Measurements from ENCODE around the gene ZNF410. TPM values are rescaled to one million over a fixed set of nuclear protein-coding genes. Genes with fewer than 3 reads are reported as not detected.

ZNF410 gene
- total RNA-seq, 1 experiment from 2014 or later = 37.6 TPM

GRCh38 chr14:73873660-73874059 lies 13.0 kb upstream of the ZNF410 start:
- ATAC-seq = no peak
- ChIA-PET CTCF (no interaction called here), POLR2A (no interaction called here), RAD21 (ENCODE audit: low non-redundant PET in 1 of 2, low total read pairs in 2 of 2, uncharacterized antibody in 2 of 2, unreplicated experiment in 2 of 2) (no interaction called here)
- no peak overlapping the region for H3K9ac ChIP-seq (ENCODE audit: low read length)
- intact Hi-C loops (cut with micrococcal nuclease) = no loop called here
- H3K79me2 ChIP-seq (ENCODE audit: insufficient read depth, low read length) = no peaks in the 10 kb centered on the region
- no peak overlapping the region for H3K4me2 ChIP-seq (ENCODE audit: low read length)
- H3K9me3 ChIP-seq (ENCODE audit: control insufficient read depth in 1 of 2, insufficient read depth in 1 of 2, low read depth in 1 of 2, low read length in 2 of 2) = no peaks in the 10 kb centered on the region
- H3K27me3 ChIP-seq (ENCODE audit: insufficient read depth, low read length) = no peaks in the 10 kb centered on the region
- H3K4me3 ChIP-seq (replicated peaks in 1 of 2; ENCODE audit: low read depth in 1 of 2, low read length in 2 of 2) = no peak overlapping the region
- no peaks in the 10 kb centered on the region; the same call in 1 of the 2 replicates for H4K20me1 ChIP-seq (ENCODE audit: insufficient read depth)
- H3K9me2 ChIP-seq (ENCODE audit: insufficient read depth) = no peaks in the 10 kb centered on the region
- no peak overlapping the region for H3K27ac ChIP-seq (ENCODE audit: low read depth, low read length)
- BruUV-seq (replicated peaks) = no TSS peak
- H3K4me1 ChIP-seq (ENCODE audit: control insufficient read depth in 1 of 2, insufficient read depth in 2 of 2, low read length in 2 of 2) = no peaks in the 10 kb centered on the region
- no peak for DNase-seq (ENCODE audit: low read depth, low spot score)
- TF ChIP-seq SP1 (IDR thresholded peaks at IDR 0.05; ENCODE audit: low read depth) (no peak), YY1 (IDR thresholded peaks at IDR 0.05; ENCODE audit: extremely low read depth, insufficient replicate concordance, low read depth, low read length) (no peak), TCF7L2 (IDR thresholded peaks at IDR 0.05; ENCODE audit: borderline replicate concordance, extremely low read depth, insufficient read depth, insufficient read length) (no peak), POLR2AphosphoS5 (IDR thresholded peaks at IDR 0.05; ENCODE audit: low read depth, low read length) (no peak)
- TF ChIP-seq, protein P1, sequence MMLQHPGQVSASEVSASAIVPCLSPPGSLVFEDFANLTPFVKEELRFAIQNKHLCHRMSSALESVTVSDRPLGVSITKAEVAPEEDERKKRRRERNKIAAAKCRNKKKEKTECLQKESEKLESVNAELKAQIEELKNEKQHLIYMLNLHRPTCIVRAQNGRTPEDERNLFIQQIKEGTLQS (IDR thresholded peaks at IDR 0.05) = no peak
- H2AFZ ChIP-seq (ENCODE audit: low read depth, low read length, poor library complexity, severe bottlenecking) = no peak overlapping the region
- H3K36me3 ChIP-seq (ENCODE audit: control insufficient read depth in 1 of 2, insufficient read depth in 2 of 2, low read length in 2 of 2) = peaks cover 3 to 4% of the 10 kb centered on the region in 2 experiments; a peak in 2 of 4 replicates

DNA sequence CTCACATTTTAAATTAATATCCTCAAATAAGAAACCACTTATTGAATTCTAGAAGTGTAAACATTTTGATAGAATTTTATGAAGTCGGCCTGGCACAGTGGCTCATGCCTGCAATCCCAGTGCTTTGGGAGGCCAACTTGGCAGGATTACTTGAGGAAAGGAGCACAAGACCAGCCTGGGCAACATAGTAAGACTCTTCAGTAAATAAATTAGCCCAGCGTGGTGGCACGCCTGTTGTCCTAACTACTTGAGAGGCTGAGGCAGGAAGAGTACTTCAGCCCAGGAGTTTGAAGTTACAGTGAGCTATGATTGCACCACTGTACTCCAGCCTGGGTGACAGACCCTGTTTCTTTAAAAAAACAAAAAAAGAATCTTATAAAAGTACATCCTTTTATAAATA lies 8.9 kb upstream of the ZNF410 start:
- intact Hi-C loops (cut with micrococcal nuclease) = no loop called here
- ChIA-PET RAD21 (ENCODE audit: low non-redundant PET in 1 of 2, low total read pairs in 2 of 2, uncharacterized antibody in 2 of 2, unreplicated experiment in 2 of 2) (no interaction called here), CTCF (no interaction called here), POLR2A (no interaction called here)
- no peaks in the 10 kb centered on the region for H3K9me2 ChIP-seq (ENCODE audit: insufficient read depth)
- H3K27me3 ChIP-seq (ENCODE audit: insufficient read depth, low read length) = no peaks in the 10 kb centered on the region
- H3K36me3 ChIP-seq (ENCODE audit: control insufficient read depth in 1 of 2, insufficient read depth in 2 of 2, low read length in 2 of 2) = peaks cover 4 to 6% of the 10 kb centered on the region in 2 experiments; a peak in 3 of 4 replicates
- H3K9me3 ChIP-seq (ENCODE audit: control insufficient read depth in 1 of 2, insufficient read depth in 1 of 2, low read depth in 1 of 2, low read length in 2 of 2) = no peaks in the 10 kb centered on the region
- no peaks in the 10 kb centered on the region for H3K4me1 ChIP-seq (ENCODE audit: control insufficient read depth in 1 of 2, insufficient read depth in 2 of 2, low read length in 2 of 2)
- DNase-seq (ENCODE audit: low read depth, low spot score) (no peak), ATAC-seq (no peak)
- H3K4me3 ChIP-seq (replicated peaks in 1 of 2; ENCODE audit: low read depth in 1 of 2, low read length in 2 of 2) = no peak overlapping the region
- BruUV-seq (replicated peaks) = no TSS peak
- H2AFZ ChIP-seq (ENCODE audit: low read depth, low read length, poor library complexity, severe bottlenecking) = no peak overlapping the region
- H3K4me2 ChIP-seq (ENCODE audit: low read length) = no peak overlapping the region
- H3K79me2 ChIP-seq (ENCODE audit: insufficient read depth, low read length) = no peaks in the 10 kb centered on the region
- H3K27ac ChIP-seq (ENCODE audit: low read depth, low read length) = no peak overlapping the region
- TF ChIP-seq RAD21 (IDR thresholded peaks at IDR 0.05; ENCODE audit: low read depth) = no peak
- no peak for TF ChIP-seq ZFX (IDR thresholded peaks at IDR 0.05)
- no peak for TF ChIP-seq SIN3A (IDR thresholded peaks at IDR 0.05; ENCODE audit: low read depth)
- TF ChIP-seq SRF (IDR thresholded peaks at IDR 0.05; ENCODE audit: low read depth) = no peak
- TF ChIP-seq ZNF274 (IDR thresholded peaks at IDR 0.05; ENCODE audit: low read depth, low read length) = no peak
- no peak for TF ChIP-seq ELF1 (IDR thresholded peaks at IDR 0.05; ENCODE audit: borderline replicate concordance, low read depth)
- TF ChIP-seq POLR2A (IDR thresholded peaks at IDR 0.05; ENCODE audit: borderline replicate concordance, extremely low read depth, insufficient read depth, insufficient read length) = no peak
- TF ChIP-seq CBX3 (IDR thresholded peaks at IDR 0.05; ENCODE audit: low read depth) = no peak
- TF ChIP-seq, protein P2, sequence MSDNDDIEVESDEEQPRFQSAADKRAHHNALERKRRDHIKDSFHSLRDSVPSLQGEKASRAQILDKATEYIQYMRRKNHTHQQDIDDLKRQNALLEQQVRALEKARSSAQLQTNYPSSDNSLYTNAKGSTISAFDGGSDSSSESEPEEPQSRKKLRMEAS (IDR thresholded peaks at IDR 0.05) = no peak
- TF ChIP-seq TCF7L2 (IDR thresholded peaks at IDR 0.05; ENCODE audit: borderline replicate concordance, extremely low read depth, insufficient read depth, insufficient read length) = no peak
- H3K9ac ChIP-seq (ENCODE audit: low read length) = no peak overlapping the region
- no peaks in the 10 kb centered on the region; the same call in 1 of the 2 replicates for H4K20me1 ChIP-seq (ENCODE audit: insufficient read depth)

All from HCT116 (cell line).